ENCODE results near the gene ENPP5.
"Not testable (repeated sequence)": the region's sequence is repeated elsewhere in the genome, so short reads cannot be mapped to it uniquely, and the experiment has no call there.

ENPP5 gene

DNA sequence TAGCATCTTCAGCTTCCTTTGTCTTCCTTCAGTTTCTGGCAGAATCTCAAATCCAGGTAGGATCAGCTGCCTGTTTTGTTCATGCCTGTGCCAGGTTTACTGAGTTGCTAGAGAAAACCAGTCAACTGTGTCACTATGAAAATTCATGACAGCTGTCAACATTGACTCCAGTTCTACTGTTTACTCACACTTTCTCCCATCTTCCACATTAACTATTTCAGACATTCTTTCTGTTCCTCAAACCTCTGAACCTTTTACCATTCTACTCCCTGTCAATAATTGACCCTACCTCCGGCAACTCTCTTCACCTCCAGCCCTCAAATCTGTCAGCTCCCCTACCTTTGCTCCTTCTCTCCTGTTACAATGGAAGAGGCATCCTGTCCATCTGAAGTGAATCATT is 32.5 kb downstream of the ENPP5 start:
- no peak overlapping the region for H3K4me3 ChIP-seq (ENCODE audit: low read depth, low read length)
- TF ChIP-seq CTCF (IDR thresholded peaks at IDR 0.05; ENCODE audit: low read depth, low read length): no peak

DNA sequence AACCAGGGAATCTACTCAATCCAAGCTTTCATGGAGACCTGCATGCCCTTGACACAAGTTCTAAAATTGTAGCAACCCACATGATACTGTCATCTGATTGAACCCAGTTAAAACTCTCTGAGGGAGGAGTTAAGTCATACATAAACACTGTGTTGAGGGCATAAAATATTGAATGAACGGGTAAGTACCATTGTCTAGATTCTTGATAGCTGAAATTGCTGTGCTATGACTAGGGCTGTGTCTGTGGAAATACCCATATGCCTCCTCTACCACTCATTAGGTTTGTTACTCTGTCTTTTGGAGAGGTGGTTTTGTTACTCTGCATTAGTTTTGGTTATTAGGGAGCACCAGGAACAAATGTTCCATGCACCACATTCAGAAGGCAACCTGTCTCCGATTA is 33.4 kb downstream of the ENPP5 start:
- no peak overlapping the region for H3K4me3 ChIP-seq (ENCODE audit: low read depth, low read length)
- TF ChIP-seq CTCF (IDR thresholded peaks at IDR 0.05; ENCODE audit: low read depth, low read length): no peak

- no peak for TF ChIP-seq CTCF (IDR thresholded peaks at IDR 0.05; ENCODE audit: low read depth, low read length)
Observed at GRCh38 chr6:46136831-46137230, 33.9 kb downstream of the ENPP5 start.

DNA sequence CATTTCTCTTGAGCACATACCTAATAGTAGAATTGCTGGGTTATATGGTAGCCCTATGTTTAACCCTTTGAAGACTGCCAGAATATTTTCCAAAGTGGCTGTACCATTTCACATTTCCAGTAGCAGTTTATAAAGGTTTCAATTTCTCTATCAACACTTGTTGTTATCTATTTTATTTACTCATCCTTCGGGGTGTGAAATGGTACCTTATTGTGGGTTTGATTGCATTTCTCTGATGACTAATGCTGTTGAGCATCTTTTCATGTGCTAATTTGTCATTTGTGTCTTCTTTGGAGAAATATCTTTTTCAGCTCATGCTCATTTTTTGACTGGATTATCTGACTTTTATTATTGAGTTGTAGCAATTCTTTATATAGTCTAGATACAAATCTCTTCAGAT is 35.6 kb downstream of the ENPP5 start:
- TF ChIP-seq CTCF (IDR thresholded peaks at IDR 0.05; ENCODE audit: low read depth, low read length): no peak
- no peak overlapping the region for H3K4me3 ChIP-seq (ENCODE audit: low read depth, low read length)

More at GRCh38 chr6:46136831-46137230, 33.9 kb downstream of the ENPP5 start:
- no peak overlapping the region for H3K4me3 ChIP-seq (ENCODE audit: low read depth, low read length)

- TF ChIP-seq CTCF (IDR thresholded peaks at IDR 0.05; ENCODE audit: low read depth, low read length): no peak
- H3K4me3 ChIP-seq (ENCODE audit: low read depth, low read length): no peak overlapping the region
Observed at GRCh38 chr6:46134216-46134615, 36.6 kb downstream of the ENPP5 start.

- not testable (repeated sequence) for H3K4me3 ChIP-seq (ENCODE audit: low read depth, low read length)
Observed at GRCh38 chr6:46131291-46131690, 39.5 kb downstream of the ENPP5 start.

- no peak for TF ChIP-seq CTCF (IDR thresholded peaks at IDR 0.05; ENCODE audit: low read depth, low read length)
- H3K4me3 ChIP-seq (ENCODE audit: low read depth, low read length): no peak overlapping the region
Observed at GRCh38 chr6:46130666-46131065, 40.1 kb downstream of the ENPP5 start.
